ENCODE results near the gene PRELID3B.
A peak's percentile ranks its signal among the peaks of the same experiment; 100 is the strongest.

PRELID3B gene

GRCh38 chr20:59003836-59004492 is 38.6 kb downstream of the PRELID3B start:
- H3K27ac ChIP-seq (ENCODE audit: low read depth, low read length) = peak overlapping the region; percentile 88
- no peaks in the 10 kb centered on the region for H3K27me3 ChIP-seq (ENCODE audit: control insufficient read depth, low read length)
- H3K36me3 ChIP-seq (ENCODE audit: control insufficient read depth, low read length) = peaks cover 64% of the 10 kb centered on the region
- peaks cover 9% of the 10 kb centered on the region for H3F3A ChIP-seq (ENCODE audit: control insufficient read depth, insufficient read depth)
- H3K4me2 ChIP-seq (ENCODE audit: low read length) = peak overlapping the region; percentile 91
- no peak for TF ChIP-seq EZH2phosphoT487 (IDR thresholded peaks at IDR 0.05; ENCODE audit: borderline replicate concordance, low read length)
- TF ChIP-seq, protein P1, sequence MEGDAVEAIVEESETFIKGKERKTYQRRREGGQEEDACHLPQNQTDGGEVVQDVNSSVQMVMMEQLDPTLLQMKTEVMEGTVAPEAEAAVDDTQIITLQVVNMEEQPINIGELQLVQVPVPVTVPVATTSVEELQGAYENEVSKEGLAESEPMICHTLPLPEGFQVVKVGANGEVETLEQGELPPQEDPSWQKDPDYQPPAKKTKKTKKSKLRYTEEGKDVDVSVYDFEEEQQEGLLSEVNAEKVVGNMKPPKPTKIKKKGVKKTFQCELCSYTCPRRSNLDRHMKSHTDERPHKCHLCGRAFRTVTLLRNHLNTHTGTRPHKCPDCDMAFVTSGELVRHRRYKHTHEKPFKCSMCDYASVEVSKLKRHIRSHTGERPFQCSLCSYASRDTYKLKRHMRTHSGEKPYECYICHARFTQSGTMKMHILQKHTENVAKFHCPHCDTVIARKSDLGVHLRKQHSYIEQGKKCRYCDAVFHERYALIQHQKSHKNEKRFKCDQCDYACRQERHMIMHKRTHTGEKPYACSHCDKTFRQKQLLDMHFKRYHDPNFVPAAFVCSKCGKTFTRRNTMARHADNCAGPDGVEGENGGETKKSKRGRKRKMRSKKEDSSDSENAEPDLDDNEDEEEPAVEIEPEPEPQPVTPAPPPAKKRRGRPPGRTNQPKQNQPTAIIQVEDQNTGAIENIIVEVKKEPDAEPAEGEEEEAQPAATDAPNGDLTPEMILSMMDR (IDR thresholded peaks at IDR 0.05; ENCODE audit: low read depth, low read length, poor library complexity, severe bottlenecking) = no peak
- peaks cover 16% of the 10 kb centered on the region; the same call in 1 of the 2 replicates for H4K20me1 ChIP-seq (ENCODE audit: control insufficient read depth, insufficient read depth, low read depth, low read length)
- H3K9me2 ChIP-seq (replicated peaks; ENCODE audit: control insufficient read depth, low read length) = no peaks in the 10 kb centered on the region
- H3K4me1 ChIP-seq (ENCODE audit: control insufficient read depth, low read length) = peaks cover 48% of the 10 kb centered on the region
- peaks cover 58% of the 10 kb centered on the region for H3K79me2 ChIP-seq (ENCODE audit: control insufficient read depth, low read length)
- H3K9me3 ChIP-seq (ENCODE audit: control insufficient read depth, insufficient read depth, low read length) = no peaks in the 10 kb centered on the region
- peak overlapping the region; percentile 84 for H3K4me3 ChIP-seq (ENCODE audit: low read length)

GRCh38 chr20:59002874-59003399 is 39.6 kb downstream of the PRELID3B start:
- H3K4me2 ChIP-seq (ENCODE audit: low read length) = no peak overlapping the region
- peaks cover 58% of the 10 kb centered on the region for H3K79me2 ChIP-seq (ENCODE audit: control insufficient read depth, low read length)
- peaks cover 38% of the 10 kb centered on the region for H3K4me1 ChIP-seq (ENCODE audit: control insufficient read depth, low read length)
- no peaks in the 10 kb centered on the region for H3K27me3 ChIP-seq (ENCODE audit: control insufficient read depth, low read length)
- H3K9me2 ChIP-seq (replicated peaks; ENCODE audit: control insufficient read depth, low read length) = no peaks in the 10 kb centered on the region
- TF ChIP-seq, protein P1 (IDR thresholded peaks at IDR 0.05; ENCODE audit: low read depth, low read length, poor library complexity, severe bottlenecking) = no peak
- TF ChIP-seq EZH2phosphoT487 (IDR thresholded peaks at IDR 0.05; ENCODE audit: borderline replicate concordance, low read length) = no peak
- no peak overlapping the region for H3K4me3 ChIP-seq (ENCODE audit: low read length)
- peaks cover 70% of the 10 kb centered on the region for H3K36me3 ChIP-seq (ENCODE audit: control insufficient read depth, low read length)
- H4K20me1 ChIP-seq (ENCODE audit: control insufficient read depth, insufficient read depth, low read depth, low read length) = peaks cover 16% of the 10 kb centered on the region; the same call in 1 of the 2 replicates
- H3F3A ChIP-seq (ENCODE audit: control insufficient read depth, insufficient read depth) = peaks cover 15% of the 10 kb centered on the region
- H3K27ac ChIP-seq (ENCODE audit: low read depth, low read length) = no peak overlapping the region
- no peaks in the 10 kb centered on the region for H3K9me3 ChIP-seq (ENCODE audit: control insufficient read depth, insufficient read depth, low read length)

DNA sequence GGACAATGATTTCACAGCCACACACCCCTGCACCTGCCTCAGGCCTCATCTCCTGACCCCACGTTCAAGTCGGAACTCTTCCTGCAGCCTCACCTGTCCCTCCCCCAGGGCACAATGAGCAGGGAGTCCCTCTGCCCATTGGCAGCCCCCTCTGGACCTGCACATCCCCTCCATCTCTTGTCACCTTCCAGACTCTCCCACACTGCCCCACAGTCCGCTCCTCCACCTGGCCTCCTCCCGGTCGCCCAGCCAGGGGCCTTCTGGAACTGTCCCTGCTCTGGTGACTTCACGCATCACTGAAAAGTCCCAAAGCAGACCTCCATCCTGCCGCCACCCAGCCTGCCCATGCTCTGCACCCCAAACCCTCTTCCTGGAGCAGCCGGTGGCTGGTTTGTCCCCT is 40.2 kb downstream of the PRELID3B start:
- H3K27me3 ChIP-seq (ENCODE audit: control insufficient read depth, low read length) = no peaks in the 10 kb centered on the region
- no peak overlapping the region for H3K4me3 ChIP-seq (ENCODE audit: low read length)
- peaks cover 58% of the 10 kb centered on the region for H3K79me2 ChIP-seq (ENCODE audit: control insufficient read depth, low read length)
- peaks cover 17% of the 10 kb centered on the region for H3F3A ChIP-seq (ENCODE audit: control insufficient read depth, insufficient read depth)
- H3K4me1 ChIP-seq (ENCODE audit: control insufficient read depth, low read length) = peaks cover 33% of the 10 kb centered on the region
- no peaks in the 10 kb centered on the region for H3K9me3 ChIP-seq (ENCODE audit: control insufficient read depth, insufficient read depth, low read length)
- H3K4me2 ChIP-seq (ENCODE audit: low read length) = no peak overlapping the region
- H4K20me1 ChIP-seq (ENCODE audit: control insufficient read depth, insufficient read depth, low read depth, low read length) = peaks cover 16% of the 10 kb centered on the region; the same call in 1 of the 2 replicates
- H3K9me2 ChIP-seq (replicated peaks; ENCODE audit: control insufficient read depth, low read length) = no peaks in the 10 kb centered on the region
- no peak overlapping the region for H3K27ac ChIP-seq (ENCODE audit: low read depth, low read length)
- H3K36me3 ChIP-seq (ENCODE audit: control insufficient read depth, low read length) = peaks cover 75% of the 10 kb centered on the region
- no peak for TF ChIP-seq EZH2phosphoT487 (IDR thresholded peaks at IDR 0.05; ENCODE audit: borderline replicate concordance, low read length)
- TF ChIP-seq, protein P1 (IDR thresholded peaks at IDR 0.05; ENCODE audit: low read depth, low read length, poor library complexity, severe bottlenecking) = no peak

All from DOHH2 (cell line).